Mesothelial cell of epicardium (in vitro differentiated cells): ENCODE results near the gene ARHGAP27. TPM values are rescaled to one million over a fixed set of nuclear protein-coding genes. Genes with fewer than 3 reads are reported as not detected.

Source experiments
- DNase-seq, 2 experiments: peaks; one replicate each; pipeline ENCODE4 v3.0.0; 2021; ENCODE audit warnings: low spot score in 2 of 2; ENCODE audit not compliant: unreplicated experiment in 2 of 2
- H3K27ac Mint-ChIP-seq: 2 replicates; pipeline ENCODE4 v1.8.0; 2021; ENCODE audit warnings: mixed read lengths
- H3K27me3 Mint-ChIP-seq: 2 replicates; pipeline ENCODE4 v1.8.0; 2021; ENCODE audit warnings: low read depth, mixed read lengths
- H3K36me3 Mint-ChIP-seq: 2 replicates; pipeline ENCODE4 v1.8.0; 2021; ENCODE audit warnings: mixed read lengths
- H3K4me1 Mint-ChIP-seq: 2 replicates; pipeline ENCODE4 v1.8.0; 2021; ENCODE audit warnings: mixed read lengths
- H3K4me3 Mint-ChIP-seq: 2 replicates; pipeline ENCODE4 v1.8.0; 2021; ENCODE audit warnings: mild to moderate bottlenecking, moderate library complexity, mixed read lengths
- H3K9me3 Mint-ChIP-seq: 2 replicates; pipeline ENCODE4 v1.8.0; 2021; ENCODE audit warnings: mixed read lengths
- CTCF ChIP-seq: fragments of 200-600 bp; sonication (generic); IDR thresholded peaks from one replicate; pipeline ENCODE4 v1.5.0; 2021; ENCODE audit warnings: antibody characterized with exemption; ENCODE audit not compliant: unreplicated experiment
- total RNA-seq: library from RNA; stranded (reverse); gene quantifications from 3 replicates; pipeline ENCODE4 v1.2.1, GENCODE V29; 2021

ARHGAP27 gene
- total RNA-seq, 1 donor from 2014 or later: 16.8 TPM

DNA sequence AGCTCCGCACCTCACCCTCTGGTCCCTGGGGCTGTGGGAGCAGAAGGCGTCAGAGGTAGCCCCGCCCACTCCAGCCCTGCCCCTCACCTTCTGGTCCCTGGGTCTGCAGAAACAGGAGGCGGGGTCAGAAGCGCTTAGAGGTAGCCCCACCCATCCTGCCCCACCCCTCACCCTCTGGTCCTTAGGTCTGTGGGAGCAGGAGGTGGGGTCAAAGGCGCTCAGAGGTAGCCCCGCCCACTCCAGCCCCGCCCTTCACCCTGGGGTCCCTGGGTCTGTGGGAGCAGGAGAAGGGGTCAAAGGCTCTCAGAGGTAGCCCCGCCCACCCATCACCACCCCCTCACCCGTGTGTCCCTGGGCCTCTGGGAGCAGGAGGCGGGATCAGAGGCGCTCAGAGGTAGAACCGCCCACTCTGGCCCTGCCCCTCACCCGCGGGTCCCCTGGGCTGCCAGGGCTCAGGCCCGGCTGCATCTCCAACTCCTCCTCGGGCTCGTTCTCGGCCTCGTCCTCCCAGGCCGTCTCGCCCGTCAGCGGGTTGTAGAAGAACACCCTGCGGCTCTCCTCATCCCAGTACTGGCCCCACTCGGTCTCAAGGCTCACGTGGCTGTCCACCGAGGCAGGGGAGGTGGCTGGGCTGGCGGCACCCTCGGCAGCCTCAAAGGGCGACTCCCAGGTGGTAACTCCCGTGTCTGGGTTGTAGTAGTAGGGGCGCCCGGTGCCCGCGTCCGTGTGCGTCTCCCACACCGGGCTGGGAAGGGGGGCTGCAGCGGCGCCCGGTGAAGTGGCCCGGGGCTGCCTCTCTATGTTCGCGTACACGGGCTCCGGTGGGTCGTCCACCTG is 27.2 kb downstream of the ARHGAP27 start:
- Mint-ChIP-seq H3K9me3 (no peaks in the 10 kb centered on the region), H3K4me1 (peaks cover 19% of the 10 kb centered on the region), H3K4me3 (peak overlapping the region; percentile 43), H3K36me3 (no peaks in the 10 kb centered on the region), H3K27me3 (no peaks in the 10 kb centered on the region), H3K27ac (no peak overlapping the region)
- no peak for DNase-seq
- TF ChIP-seq CTCF: no peak

DNA sequence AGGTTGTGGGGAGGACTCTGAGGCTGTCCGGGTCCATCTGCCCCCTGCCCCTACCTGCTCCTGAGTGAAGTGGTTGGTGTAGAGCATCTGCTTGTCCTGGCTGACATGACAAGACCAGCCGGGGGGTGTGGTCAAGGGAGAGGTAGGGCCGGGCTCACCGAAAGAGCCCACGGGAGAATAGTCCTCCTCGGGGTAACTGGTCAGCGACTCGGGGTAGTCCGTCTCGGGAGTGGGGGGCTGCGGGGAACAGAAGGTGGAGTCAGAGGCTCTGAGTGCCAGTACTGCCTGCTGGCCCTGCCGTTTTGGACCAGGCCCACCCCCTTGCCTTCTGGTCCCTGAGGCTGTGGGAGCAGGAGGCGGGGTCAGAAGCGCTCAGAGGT is 27.8 kb downstream of the ARHGAP27 start:
- TF ChIP-seq CTCF: no peak
- Mint-ChIP-seq H3K36me3 (no peaks in the 10 kb centered on the region), H3K9me3 (no peaks in the 10 kb centered on the region), H3K27ac (no peak overlapping the region), H3K4me1 (peaks cover 19% of the 10 kb centered on the region), H3K4me3 (peak overlapping the region; percentile 30), H3K27me3 (no peaks in the 10 kb centered on the region)
- DNase-seq: no peak

DNA sequence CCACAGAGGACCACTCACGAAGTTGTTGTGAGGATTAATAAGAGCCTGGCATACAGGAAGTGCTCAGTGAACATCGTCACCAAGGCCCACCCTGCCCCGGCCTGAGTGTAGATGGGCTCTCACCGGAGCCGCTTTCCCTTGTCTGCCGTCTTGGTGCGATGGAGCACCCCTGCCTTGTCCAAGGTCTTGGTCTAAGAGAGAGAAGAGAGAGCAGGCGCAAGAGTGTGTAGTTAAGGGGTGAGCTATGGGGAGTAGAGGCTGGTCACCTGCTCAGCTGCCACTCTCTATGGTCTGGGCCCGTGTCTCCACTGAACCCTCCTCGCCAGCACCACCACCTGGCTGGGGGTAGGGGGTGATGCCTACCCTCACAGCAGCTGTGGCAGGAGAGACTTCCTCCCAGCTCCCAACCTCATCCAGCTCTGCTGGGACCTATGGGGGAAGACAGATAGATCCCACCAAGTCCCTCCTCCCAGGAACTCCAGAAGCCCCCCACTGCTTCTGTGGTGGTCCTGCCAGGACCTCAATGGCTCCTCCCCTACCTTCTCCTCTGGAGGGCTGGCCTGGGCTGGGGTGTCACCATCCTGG is 28.7 kb downstream of the ARHGAP27 start:
- Mint-ChIP-seq H3K4me3 (no peak overlapping the region), H3K9me3 (no peaks in the 10 kb centered on the region), H3K27ac (no peak overlapping the region), H3K36me3 (no peaks in the 10 kb centered on the region), H3K4me1 (peaks cover 15% of the 10 kb centered on the region), H3K27me3 (no peaks in the 10 kb centered on the region)
- no peak for TF ChIP-seq CTCF
- DNase-seq: no peak

GRCh38 chr17:45402916-45403315 is 29.8 kb downstream of the ARHGAP27 start:
- TF ChIP-seq CTCF: no peak
- no peak overlapping the region for H3K4me3 Mint-ChIP-seq
- H3K27me3 Mint-ChIP-seq: no peaks in the 10 kb centered on the region
- DNase-seq: no peak
- H3K9me3 Mint-ChIP-seq: no peaks in the 10 kb centered on the region
- no peaks in the 10 kb centered on the region for H3K36me3 Mint-ChIP-seq
- H3K4me1 Mint-ChIP-seq: peaks cover 5% of the 10 kb centered on the region
- H3K27ac Mint-ChIP-seq: no peak overlapping the region

DNA sequence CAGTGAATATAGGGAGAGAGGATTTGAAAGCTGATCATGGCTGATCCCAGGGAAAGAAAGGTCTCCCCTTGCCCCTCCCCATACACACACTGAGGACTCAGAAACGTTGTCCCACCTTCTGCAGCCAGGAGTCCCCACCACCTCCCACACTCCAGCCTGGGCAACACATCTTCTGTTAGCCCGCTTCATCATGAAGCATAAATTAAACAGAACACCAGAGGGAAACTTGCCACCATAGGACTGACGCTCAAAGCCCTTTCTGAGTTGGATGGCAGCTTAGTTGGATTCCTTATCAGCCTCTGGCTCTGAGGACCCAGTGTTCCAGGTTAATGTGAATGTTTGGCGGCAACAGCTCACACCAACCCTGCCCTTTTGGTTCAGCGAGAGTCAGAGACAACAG is 33.9 kb downstream of the ARHGAP27 start:
- no peak for TF ChIP-seq CTCF

More for the DNA sequence above, 33.9 kb downstream of the ARHGAP27 start:
- Mint-ChIP-seq H3K4me3 (no peak overlapping the region), H3K36me3 (peaks cover 6% of the 10 kb centered on the region), H3K4me1 (peaks cover 5% of the 10 kb centered on the region), H3K27ac (no peak overlapping the region), H3K27me3 (no peaks in the 10 kb centered on the region), H3K9me3 (no peaks in the 10 kb centered on the region)
- no peak for DNase-seq
